Activated CD8-positive, alpha-beta T cell treated with anti-CD3 and anti-CD28 coated beads, Interleukin-2, amount 10 ng/mL, durations not matched to agents 7 days and 5 days (primary cell): ENCODE data around the gene TMEM184B. TPM values are rescaled to one million over a fixed set of nuclear protein-coding genes. Genes with fewer than 3 reads are reported as not detected.

Source experiments
- ATAC-seq: fragments of 150-1000 bp; cut with Tn5 transposase; one replicate; pipeline ENCODE4 v1.10.0; 2021; ENCODE audit warnings: moderate library complexity
- CTCF ChIA-PET: fragments of 350-600 bp; sonication (Branson Sonifier 250); formaldehyde crosslinking; loops from one replicate; lab custom pipeline; 2021; ENCODE audit warnings: antibody characterized with exemption; lab: Charles Lee
- POLR2A ChIA-PET: fragments of 350-600 bp; sonication (Branson Sonifier 250); formaldehyde crosslinking; loops from one replicate; lab custom pipeline; 2021; ENCODE audit warnings: antibody characterized with exemption; lab: Charles Lee
- DNase-seq: peaks from one replicate; pipeline ENCODE4 v3.0.0-alpha.2; 2020
- H3K27ac Mint-ChIP-seq: one replicate; pipeline ENCODE4 v1.8.0; 2021; ENCODE audit warnings: mild to moderate bottlenecking, mixed read lengths
- H3K27me3 Mint-ChIP-seq: one replicate; pipeline ENCODE4 v1.8.0; 2021; ENCODE audit warnings: low read depth, mixed read lengths
- H3K36me3 Mint-ChIP-seq: one replicate; pipeline ENCODE4 v1.8.0; 2021; ENCODE audit warnings: low read depth, mixed read lengths
- H3K4me1 Mint-ChIP-seq: one replicate; pipeline ENCODE4 v1.8.0; 2021; ENCODE audit warnings: low read depth, mixed read lengths
- H3K4me3 Mint-ChIP-seq: one replicate; pipeline ENCODE4 v1.8.0; 2021; ENCODE audit warnings: mild to moderate bottlenecking, mixed read lengths
- H3K9me3 Mint-ChIP-seq: one replicate; pipeline ENCODE4 v1.8.0; 2022; ENCODE audit warnings: mixed read lengths; ENCODE audit not compliant: insufficient read depth
- total RNA-seq, 2 experiments: library from RNA; stranded (reverse); gene quantifications; one replicate each; pipeline ENCODE4 v1.2.3, GENCODE V29; 2021

TMEM184B gene
- total RNA-seq, 2 experiments from 2014 or later: 30.8 to 31.4 TPM

DNA sequence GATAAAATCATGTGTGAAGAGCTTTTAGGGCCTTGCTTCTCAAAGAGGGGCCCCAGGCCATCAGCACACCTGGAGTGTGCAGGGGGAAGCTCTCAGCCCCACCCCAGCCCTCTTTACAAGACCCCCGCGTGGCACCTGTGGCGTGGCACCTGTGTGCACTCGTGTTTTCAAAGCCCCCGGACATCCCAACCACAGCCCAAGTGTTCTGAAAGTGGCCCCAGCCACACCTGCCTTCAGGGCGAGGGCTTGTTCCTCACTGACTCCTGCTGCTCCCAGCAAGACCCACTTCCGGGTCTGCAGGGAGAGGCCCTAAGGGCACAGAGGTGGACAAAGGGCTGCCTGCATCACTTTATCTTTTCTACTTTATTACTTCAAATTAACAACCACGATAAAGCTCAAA, 17.5 kb upstream of the TMEM184B start:
- H3K27me3 Mint-ChIP-seq: no peaks in the 10 kb centered on the region
- no peak overlapping the region for H3K27ac Mint-ChIP-seq
- no peak for DNase-seq
- ATAC-seq: no peak
- H3K4me3 Mint-ChIP-seq: no peak overlapping the region
- ChIA-PET CTCF (no interaction called here), POLR2A (interaction anchor here (0.6 kb wide), 1 partner anchor 220 kb away, joined by 10 read pairs; no protein-coding TSS in a partner anchor)
- H3K4me1 Mint-ChIP-seq: no peaks in the 10 kb centered on the region
- H3K9me3 Mint-ChIP-seq: no peaks in the 10 kb centered on the region
- H3K36me3 Mint-ChIP-seq: peaks cover 10% of the 10 kb centered on the region

DNA sequence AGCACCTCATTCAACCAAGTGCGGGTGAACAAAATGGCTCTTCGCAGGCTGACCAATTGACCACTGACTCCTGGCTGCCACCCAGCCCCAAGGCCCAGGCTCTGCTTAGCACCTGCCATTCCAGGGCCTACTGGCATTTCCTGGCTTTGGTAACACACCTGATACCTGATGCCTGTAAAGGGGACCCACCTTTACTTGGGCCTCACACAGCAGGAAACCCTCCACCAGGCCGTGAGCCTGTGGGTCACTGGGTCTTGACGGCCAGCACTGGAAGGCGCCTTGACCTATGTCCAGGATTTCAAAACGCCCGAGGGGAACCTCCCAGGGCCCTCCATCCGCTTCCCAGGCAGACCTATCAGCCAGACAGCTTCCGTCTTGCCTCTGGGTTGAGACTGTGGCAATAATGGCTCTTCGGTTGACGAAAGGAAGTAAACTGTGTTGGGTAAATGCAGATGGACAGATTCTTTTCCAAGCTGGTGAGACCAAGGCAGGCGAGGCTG, 16.8 kb upstream of the TMEM184B start:
- Mint-ChIP-seq H3K9me3 (no peaks in the 10 kb centered on the region), H3K27me3 (no peaks in the 10 kb centered on the region), H3K36me3 (peaks cover 10% of the 10 kb centered on the region), H3K4me1 (no peaks in the 10 kb centered on the region), H3K4me3 (no peak overlapping the region), H3K27ac (no peak overlapping the region)
- CTCF ChIA-PET: no interaction called here
- POLR2A ChIA-PET: no interaction called here
- no peak for ATAC-seq
- DNase-seq: no peak

DNA sequence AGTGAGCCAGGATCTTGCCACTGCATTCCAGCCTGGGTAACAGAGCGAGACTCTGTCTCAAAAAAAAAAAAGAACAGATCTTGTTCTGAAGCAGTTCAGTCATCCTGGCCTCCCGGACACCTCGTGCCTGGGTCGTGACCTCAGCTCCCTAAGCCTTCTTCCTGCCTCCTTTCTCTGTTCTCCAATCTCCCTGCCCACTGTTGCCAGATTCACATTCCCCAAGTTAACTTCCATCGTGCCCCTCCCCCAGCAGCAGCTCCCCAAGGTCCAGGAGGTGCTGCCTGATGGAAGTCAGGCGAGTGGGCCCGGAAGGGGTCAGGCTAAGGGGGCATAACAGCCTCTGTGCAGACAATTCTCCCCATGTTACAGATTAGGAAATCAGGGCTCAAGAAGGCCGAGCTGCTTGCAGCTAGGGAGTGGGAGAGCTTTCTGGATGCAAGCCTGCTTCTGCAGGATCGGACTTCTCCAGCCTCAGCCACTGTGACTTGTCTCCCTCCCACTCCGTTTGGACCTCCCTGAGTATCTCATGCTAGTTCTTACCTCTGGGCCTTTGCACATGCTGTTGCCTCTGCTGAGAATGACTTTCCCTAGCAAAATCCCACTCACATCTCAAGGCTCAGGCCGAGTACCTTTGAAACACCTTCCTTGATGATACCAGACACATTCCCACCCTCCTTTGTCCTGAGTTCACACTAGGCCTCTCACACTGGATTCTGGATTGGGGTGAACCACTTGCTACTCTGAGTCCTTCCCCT, 14.3 kb upstream of the TMEM184B start:
- H3K27me3 Mint-ChIP-seq: no peaks in the 10 kb centered on the region
- POLR2A ChIA-PET: interaction anchor here (0.6 to 0.9 kb wide), 2 partner anchors 18 to 187 kb away, joined by 3 to 4 read pairs; no protein-coding TSS in a partner anchor
- no peaks in the 10 kb centered on the region for H3K4me1 Mint-ChIP-seq
- DNase-seq (no peak), ATAC-seq (no peak)
- peaks cover 6% of the 10 kb centered on the region for H3K36me3 Mint-ChIP-seq
- CTCF ChIA-PET: no interaction called here
- H3K27ac Mint-ChIP-seq: no peak overlapping the region
- H3K4me3 Mint-ChIP-seq: no peak overlapping the region
- no peaks in the 10 kb centered on the region for H3K9me3 Mint-ChIP-seq

DNA sequence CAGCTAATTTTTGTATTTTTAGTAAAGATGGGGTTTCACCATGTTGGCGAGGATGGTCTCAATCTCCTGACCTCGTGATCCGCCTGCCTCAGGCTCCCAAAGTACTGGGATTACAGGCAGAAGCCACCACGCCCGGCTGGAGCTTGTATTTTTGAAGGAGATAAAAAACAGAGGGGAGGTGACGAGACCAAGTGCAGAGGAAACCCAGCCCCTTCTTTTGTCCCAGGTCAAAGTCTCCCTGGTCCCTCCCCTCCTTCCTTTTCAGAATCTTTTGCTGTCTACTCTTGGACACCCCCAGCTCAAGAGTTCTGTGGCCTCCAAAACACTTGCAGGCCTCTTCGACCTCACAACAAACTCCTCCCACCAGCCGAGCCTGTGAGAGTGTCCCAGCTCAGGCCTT, 12.2 kb upstream of the TMEM184B start:
- POLR2A ChIA-PET: no interaction called here
- no peak overlapping the region for H3K4me3 Mint-ChIP-seq
- DNase-seq (no peak), ATAC-seq (no peak)
- H3K27me3 Mint-ChIP-seq: no peaks in the 10 kb centered on the region
- H3K4me1 Mint-ChIP-seq: no peaks in the 10 kb centered on the region
- H3K36me3 Mint-ChIP-seq: peaks cover 2% of the 10 kb centered on the region
- CTCF ChIA-PET: interaction anchor here (2.2 kb wide), 1 partner anchor 233 kb away, joined by 7 read pairs; no protein-coding TSS in a partner anchor
- no peak overlapping the region for H3K27ac Mint-ChIP-seq
- no peaks in the 10 kb centered on the region for H3K9me3 Mint-ChIP-seq

DNA sequence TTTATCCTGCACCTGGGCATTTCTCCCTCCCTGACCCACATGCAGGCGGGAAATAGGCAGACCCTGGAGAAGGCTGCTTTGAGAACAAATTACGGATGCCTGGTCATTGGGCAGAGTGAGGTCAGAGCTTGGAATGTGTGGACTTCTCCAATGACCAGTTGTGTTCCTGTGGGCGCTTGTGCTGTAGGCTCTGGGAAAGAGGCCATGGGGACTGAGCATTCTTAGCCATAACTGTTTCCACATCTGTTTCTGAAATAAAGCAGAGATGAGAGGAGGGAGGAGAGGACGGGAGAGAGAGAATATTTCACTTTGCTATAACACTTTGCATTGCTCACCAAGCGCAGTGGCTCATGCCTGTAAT, 11.2 kb upstream of the TMEM184B start:
- ATAC-seq (no peak), DNase-seq (no peak)
- Mint-ChIP-seq H3K27ac (no peak overlapping the region), H3K4me1 (no peaks in the 10 kb centered on the region), H3K27me3 (no peaks in the 10 kb centered on the region), H3K36me3 (no peaks in the 10 kb centered on the region), H3K9me3 (no peaks in the 10 kb centered on the region), H3K4me3 (no peak overlapping the region)
- POLR2A ChIA-PET: no interaction called here
- CTCF ChIA-PET: interaction anchor here (2.2 kb wide), 1 partner anchor 232 kb away, joined by 7 read pairs; no protein-coding TSS in a partner anchor

DNA sequence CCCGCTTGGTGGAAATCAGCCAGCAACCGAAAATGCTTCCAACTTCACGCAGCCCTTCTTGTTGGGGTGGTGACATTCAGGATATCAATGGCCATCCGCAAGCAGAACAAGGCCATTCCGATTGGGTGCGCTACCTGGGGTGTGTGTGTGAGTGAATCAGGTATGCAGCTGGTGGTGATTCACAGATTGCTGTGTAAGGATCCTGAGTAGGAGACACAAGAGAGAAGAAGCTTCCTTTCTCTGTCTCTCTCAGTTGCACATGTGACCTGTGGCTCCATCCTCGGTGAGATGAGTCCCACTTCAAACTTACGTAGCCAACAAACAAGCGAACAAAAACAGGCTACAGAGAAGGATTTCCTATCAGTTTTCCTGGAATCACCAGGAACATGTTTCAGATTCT, 9.6 kb upstream of the TMEM184B start:
- CTCF ChIA-PET: no interaction called here
- ATAC-seq (no peak), DNase-seq (no peak)
- no peaks in the 10 kb centered on the region for H3K36me3 Mint-ChIP-seq
- H3K4me3 Mint-ChIP-seq: no peak overlapping the region
- H3K9me3 Mint-ChIP-seq: no peaks in the 10 kb centered on the region
- H3K27ac Mint-ChIP-seq: no peak overlapping the region
- no peaks in the 10 kb centered on the region for H3K27me3 Mint-ChIP-seq
- no peaks in the 10 kb centered on the region for H3K4me1 Mint-ChIP-seq
- POLR2A ChIA-PET: no interaction called here

DNA sequence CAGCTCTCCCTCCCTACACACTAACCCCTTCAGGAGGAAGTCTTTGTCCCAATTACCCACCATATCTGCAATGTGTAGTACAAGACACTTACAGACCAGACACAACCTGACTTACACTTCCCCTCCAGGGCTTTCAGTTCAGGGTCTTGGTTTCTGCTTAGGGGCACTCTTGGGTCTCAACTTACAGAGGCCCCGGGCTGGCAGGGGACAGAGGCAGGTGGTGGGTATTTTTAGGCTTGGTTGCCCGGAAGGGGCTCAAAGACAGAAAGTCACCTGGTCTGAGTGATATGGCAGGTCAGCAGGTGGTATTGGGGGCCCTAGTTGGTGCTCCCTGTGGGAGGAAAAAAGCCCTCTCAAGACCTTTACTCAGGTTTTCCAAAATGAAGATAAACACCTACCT, 3.4 kb upstream of the TMEM184B start:
- ChIA-PET CTCF (interaction anchor here (0.6 kb wide), 1 partner anchor 459 kb away, joined by 3 read pairs; no protein-coding TSS in a partner anchor), POLR2A (no interaction called here)
- no peak for ATAC-seq
- no peak for DNase-seq
- Mint-ChIP-seq H3K4me1 (peaks cover 17% of the 10 kb centered on the region), H3K27ac (no peak overlapping the region), H3K27me3 (peaks cover 8% of the 10 kb centered on the region), H3K4me3 (no peak overlapping the region), H3K9me3 (no peaks in the 10 kb centered on the region), H3K36me3 (no peaks in the 10 kb centered on the region)

DNA sequence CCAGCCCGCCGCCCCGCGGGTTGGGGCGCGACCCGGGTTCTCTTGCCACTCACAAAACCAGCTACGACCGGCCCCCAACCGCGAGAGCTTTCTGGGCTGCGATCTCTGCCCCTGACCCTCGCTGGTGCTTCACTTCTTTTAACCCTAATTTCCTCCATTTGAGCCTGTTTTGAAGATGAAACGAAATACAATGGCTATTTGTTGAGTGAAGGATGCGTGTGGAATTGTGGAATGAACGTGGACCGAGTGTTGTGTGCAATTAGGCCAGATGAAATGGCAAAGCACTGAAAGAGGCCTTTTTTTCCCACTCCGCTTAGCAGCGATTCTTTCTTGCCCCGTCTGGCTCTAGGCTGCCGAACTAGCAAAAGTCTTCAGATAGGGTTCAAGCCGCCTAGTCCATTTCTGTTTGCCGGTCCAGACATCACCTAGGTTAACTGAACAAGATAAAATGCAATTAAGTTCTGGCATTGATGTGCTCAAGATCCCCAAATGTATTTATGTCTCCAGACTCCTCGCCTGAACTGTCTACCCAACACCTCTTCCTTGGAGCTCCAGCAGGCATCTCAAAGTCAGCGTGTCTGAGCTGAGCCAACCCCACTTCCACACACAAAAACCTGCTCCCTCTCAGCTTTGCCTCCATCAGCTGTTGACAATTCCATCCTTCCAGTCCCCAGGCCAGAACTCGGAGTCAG, 471 bp upstream of the TMEM184B start:
- H3K4me1 Mint-ChIP-seq: peaks cover 33% of the 10 kb centered on the region
- POLR2A ChIA-PET: interaction anchor here (1.2 kb wide), 1 partner anchor 45 kb away, joined by 3 read pairs; no protein-coding TSS in a partner anchor
- DNase-seq (no peak), ATAC-seq (no peak)
- H3K27me3 Mint-ChIP-seq: peaks cover 8% of the 10 kb centered on the region
- H3K36me3 Mint-ChIP-seq: no peaks in the 10 kb centered on the region
- H3K27ac Mint-ChIP-seq: peak overlapping the region; percentile 88
- CTCF ChIA-PET: no interaction called here
- H3K4me3 Mint-ChIP-seq: peak overlapping the region; percentile 75
- no peaks in the 10 kb centered on the region for H3K9me3 Mint-ChIP-seq

DNA sequence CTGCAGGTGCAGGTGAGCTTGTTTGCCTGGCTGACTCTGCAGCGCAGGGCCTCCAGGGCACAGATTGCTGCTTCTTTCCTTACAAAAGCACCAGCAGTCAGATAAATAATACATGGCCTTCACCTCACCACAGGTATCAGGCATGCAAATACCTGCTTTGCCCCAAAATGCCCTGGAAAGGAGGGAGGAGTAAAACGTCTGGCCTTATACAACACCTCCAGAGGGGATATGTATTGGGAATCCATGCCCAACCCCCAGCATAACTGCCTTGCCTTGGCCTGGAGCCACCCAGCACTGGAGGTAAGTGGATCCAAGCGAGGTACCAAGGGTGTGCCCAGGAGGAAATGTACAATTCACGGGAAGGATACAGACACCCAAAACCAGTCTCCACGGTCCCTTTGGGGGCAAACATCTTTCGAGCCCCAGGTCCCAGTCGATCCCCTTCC, 860 bp downstream of the TMEM184B start:
- ChIA-PET POLR2A (no interaction called here), CTCF (interaction anchor here (1.2 to 1.9 kb wide), 2 partner anchors 69 to 220 kb away, joined by 3 to 7 read pairs; partner anchors contain the start of gene MAFF)
- peak overlapping the region; percentile 41 for H3K27ac Mint-ChIP-seq
- peaks cover 2% of the 10 kb centered on the region for H3K36me3 Mint-ChIP-seq
- no peak for DNase-seq
- peak; percentile 3 for ATAC-seq
- H3K27me3 Mint-ChIP-seq: peaks cover 5% of the 10 kb centered on the region
- H3K4me3 Mint-ChIP-seq: peak overlapping the region; percentile 74
- no peaks in the 10 kb centered on the region for H3K9me3 Mint-ChIP-seq
- H3K4me1 Mint-ChIP-seq: peaks cover 44% of the 10 kb centered on the region

DNA sequence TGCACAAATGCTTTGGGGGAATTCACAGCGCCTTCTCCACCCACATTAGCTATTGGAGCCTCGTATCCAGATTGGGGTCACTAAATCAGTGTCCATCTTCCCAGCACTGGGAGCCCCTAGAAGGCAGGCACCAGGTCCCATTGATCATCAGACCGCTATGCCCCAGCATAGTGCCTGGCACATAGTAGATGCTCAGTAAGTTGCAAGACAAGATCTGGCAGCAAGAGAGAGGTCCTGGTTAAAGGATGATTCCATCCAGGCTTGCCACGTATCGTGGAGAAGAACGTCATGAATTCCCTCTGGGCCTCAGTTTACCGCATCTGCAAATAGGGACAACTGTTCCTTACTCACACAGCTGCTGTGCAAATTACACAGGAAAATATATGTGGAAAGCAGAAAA, 1.7 kb downstream of the TMEM184B start:
- ATAC-seq (no peak), DNase-seq (no peak)
- peaks cover 52% of the 10 kb centered on the region for H3K4me1 Mint-ChIP-seq
- CTCF ChIA-PET: interaction anchor here (1.2 to 1.9 kb wide), 3 partner anchors 9 to 219 kb away, joined by 3 to 7 read pairs (median 3); partner anchors contain the start of gene MAFF
- no peak overlapping the region for H3K27ac Mint-ChIP-seq
- H3K4me3 Mint-ChIP-seq: peak overlapping the region; percentile 74
- H3K27me3 Mint-ChIP-seq: peaks cover 5% of the 10 kb centered on the region
- POLR2A ChIA-PET: no interaction called here
- peaks cover 2% of the 10 kb centered on the region for H3K36me3 Mint-ChIP-seq
- no peaks in the 10 kb centered on the region for H3K9me3 Mint-ChIP-seq

DNA sequence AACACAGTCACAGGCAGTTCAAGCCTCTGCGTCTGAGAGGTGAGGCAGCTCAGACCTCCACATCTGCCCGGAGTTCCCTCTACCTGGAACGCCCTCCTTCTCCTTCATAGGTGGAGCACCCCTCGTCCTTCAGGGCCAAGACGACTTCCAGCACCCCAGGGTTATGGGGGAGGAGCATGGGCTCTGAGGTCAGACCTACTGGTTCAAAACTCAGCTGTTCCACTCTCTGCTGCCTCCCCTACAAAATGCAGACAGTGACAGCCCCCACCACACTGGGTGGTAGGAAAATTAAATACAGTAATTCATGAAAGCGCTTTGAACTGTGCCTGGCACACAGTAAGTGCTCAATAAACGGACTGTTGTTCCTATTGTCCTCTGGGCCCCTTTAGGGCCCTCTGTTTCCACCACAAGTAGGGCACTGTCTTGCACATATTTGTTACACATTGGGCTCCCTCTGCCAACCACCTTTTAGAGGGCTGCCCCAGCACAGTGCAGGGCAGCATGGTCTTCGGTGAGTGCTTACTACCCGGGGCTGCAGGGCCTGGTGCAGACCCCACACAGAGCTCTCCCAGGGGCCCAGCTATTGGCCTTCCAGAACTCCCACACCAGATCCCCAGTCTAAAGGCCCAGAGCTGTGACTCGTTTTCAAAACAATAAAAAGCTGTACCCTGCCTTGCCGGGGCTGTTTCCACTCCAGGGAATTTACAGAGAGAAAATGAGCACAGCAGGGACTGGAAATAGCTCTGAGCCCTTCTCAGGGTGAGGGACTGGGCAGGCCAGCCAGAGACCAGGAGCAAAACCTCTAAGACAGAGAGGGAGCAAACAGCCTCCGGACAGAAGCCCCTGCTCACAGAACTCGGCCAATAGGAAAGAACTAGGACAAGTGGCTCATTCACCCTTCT, 2.5 kb downstream of the TMEM184B start:
- no peak overlapping the region for H3K27ac Mint-ChIP-seq
- H3K4me3 Mint-ChIP-seq: no peak overlapping the region
- H3K9me3 Mint-ChIP-seq: no peaks in the 10 kb centered on the region
- H3K27me3 Mint-ChIP-seq: peaks cover 3% of the 10 kb centered on the region
- ChIA-PET CTCF (interaction anchor here (1.5 kb wide), 1 partner anchor 8 kb away, joined by 3 read pairs; no protein-coding TSS in a partner anchor), POLR2A (interaction anchor here (0.8 to 1.1 kb wide), 3 partner anchors 11 to 69 kb away, joined by 3 read pairs; partner anchors contain the start of gene MAFF)
- DNase-seq: no peak
- no peak for ATAC-seq
- peaks cover 2% of the 10 kb centered on the region for H3K36me3 Mint-ChIP-seq
- peaks cover 55% of the 10 kb centered on the region for H3K4me1 Mint-ChIP-seq
